Central memory CD8-positive, alpha-beta T cell (primary cell): Measurements from ENCODE around the gene BNC2.

ENCODE experiments used
- ATAC-seq: fragments of 150-1000 bp; cut with Tn5 transposase; replicated peaks from 2 replicates; pipeline ENCODE4 v1.10.0; 2022; ENCODE audit warnings: mild to moderate bottlenecking, moderate FRiP score, moderate number of reproducible peaks; ENCODE audit not compliant: poor library complexity, severe bottlenecking; ENCODE audit errors: extremely low read depth
- DNase-seq, 2 donors: peaks; one replicate each; pipeline ENCODE4 v3.0.0; 2021; ENCODE audit warnings: low spot score in 2 of 2
- H3K27ac Mint-ChIP-seq: one replicate; pipeline ENCODE4 v1.8.0; 2022; ENCODE audit warnings: low read depth, mild to moderate bottlenecking, moderate library complexity, mixed read lengths
- H3K27me3 Mint-ChIP-seq: one replicate; pipeline ENCODE4 v1.8.0; 2022; ENCODE audit warnings: mixed read lengths
- H3K36me3 Mint-ChIP-seq: one replicate; pipeline ENCODE4 v1.8.0; 2022; ENCODE audit warnings: mild to moderate bottlenecking, moderate library complexity, mixed read lengths; ENCODE audit not compliant: insufficient read depth
- H3K4me1 Mint-ChIP-seq: one replicate; pipeline ENCODE4 v1.8.0; 2022; ENCODE audit warnings: mixed read lengths
- H3K4me3 Mint-ChIP-seq: one replicate; pipeline ENCODE4 v1.8.0; 2022; ENCODE audit warnings: mild to moderate bottlenecking, moderate library complexity, mixed read lengths
- H3K9me3 Mint-ChIP-seq: one replicate; pipeline ENCODE4 v1.8.0; 2022; ENCODE audit warnings: mixed read lengths

Gene BNC2

GRCh38 chr9:16825331-16825725 lies 45.1 kb downstream of the BNC2 start:
- H3K4me1 Mint-ChIP-seq = no peaks in the 10 kb centered on the region
- no peaks in the 10 kb centered on the region for H3K27me3 Mint-ChIP-seq
- no peak for DNase-seq
- H3K9me3 Mint-ChIP-seq = no peaks in the 10 kb centered on the region
- no peak overlapping the region for H3K4me3 Mint-ChIP-seq
- H3K27ac Mint-ChIP-seq = no peak overlapping the region
- ATAC-seq = no peak
- H3K36me3 Mint-ChIP-seq = no peaks in the 10 kb centered on the region

DNA sequence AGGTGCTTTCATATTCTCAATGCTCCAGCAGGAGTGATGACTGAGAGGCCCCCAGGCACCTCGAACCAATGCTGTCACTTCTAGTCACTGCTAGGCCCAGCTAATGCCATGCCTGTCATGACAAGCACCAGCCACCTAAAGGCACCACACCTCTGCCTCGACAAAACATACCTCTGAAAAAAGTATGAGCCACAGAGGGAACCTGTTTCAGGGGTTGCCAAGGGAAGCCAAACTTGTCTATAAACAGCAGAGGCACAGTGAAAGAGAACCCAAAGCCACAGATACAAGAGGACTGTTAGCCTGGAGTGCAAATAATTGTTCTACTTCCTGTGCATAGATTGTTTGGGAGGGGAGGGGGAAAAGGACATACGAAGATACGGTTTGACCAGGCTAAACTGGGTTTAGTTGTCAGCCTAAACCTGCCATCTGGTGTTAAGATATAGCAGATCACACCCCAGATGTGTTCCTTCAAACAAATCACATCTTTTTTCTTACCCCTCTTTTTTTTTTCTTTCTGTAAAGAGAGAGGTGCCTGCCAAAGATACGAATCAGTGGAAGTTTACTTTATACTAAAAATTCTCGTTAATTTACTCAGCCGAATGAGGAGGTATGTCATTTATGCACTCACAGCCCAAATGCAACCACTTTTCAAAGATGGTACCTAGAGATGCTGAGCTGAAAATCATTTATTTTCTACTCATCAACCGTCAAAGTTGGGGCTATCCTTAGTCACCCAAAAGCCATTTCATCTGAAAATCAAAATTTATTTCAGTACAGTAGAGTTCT lies 45.7 kb downstream of the BNC2 start:
- ATAC-seq = no peak
- no peak overlapping the region for H3K4me3 Mint-ChIP-seq
- no peaks in the 10 kb centered on the region for H3K9me3 Mint-ChIP-seq
- no peak for DNase-seq
- H3K36me3 Mint-ChIP-seq = no peaks in the 10 kb centered on the region
- H3K4me1 Mint-ChIP-seq = no peaks in the 10 kb centered on the region
- H3K27ac Mint-ChIP-seq = no peak overlapping the region
- H3K27me3 Mint-ChIP-seq = no peaks in the 10 kb centered on the region

GRCh38 chr9:16823906-16824305 lies 46.6 kb downstream of the BNC2 start:
- H3K27ac Mint-ChIP-seq = no peak overlapping the region

GRCh38 chr9:16821344-16821743 lies 49.1 kb downstream of the BNC2 start:
- ATAC-seq (no peak), DNase-seq (no peak)
- no peak overlapping the region for H3K27ac Mint-ChIP-seq
- no peak overlapping the region for H3K4me3 Mint-ChIP-seq
- no peaks in the 10 kb centered on the region for H3K27me3 Mint-ChIP-seq
- H3K4me1 Mint-ChIP-seq = no peaks in the 10 kb centered on the region
- no peaks in the 10 kb centered on the region for H3K36me3 Mint-ChIP-seq
- peaks cover 9% of the 10 kb centered on the region for H3K9me3 Mint-ChIP-seq

More at GRCh38 chr9:16823906-16824305, 46.6 kb downstream of the BNC2 start:
- Mint-ChIP-seq H3K4me3 (no peak overlapping the region), H3K4me1 (no peaks in the 10 kb centered on the region), H3K27me3 (no peaks in the 10 kb centered on the region), H3K36me3 (no peaks in the 10 kb centered on the region), H3K9me3 (peaks cover 1% of the 10 kb centered on the region)
- ATAC-seq (no peak), DNase-seq (no peak)

- Mint-ChIP-seq H3K9me3 (peaks cover 9% of the 10 kb centered on the region), H3K27me3 (no peaks in the 10 kb centered on the region), H3K4me3 (no peak overlapping the region), H3K27ac (no peak overlapping the region), H3K4me1 (no peaks in the 10 kb centered on the region), H3K36me3 (no peaks in the 10 kb centered on the region)
- DNase-seq (no peak), ATAC-seq (no peak)
Observed at GRCh38 chr9:16817514-16817913, 53.0 kb downstream of the BNC2 start.

- Mint-ChIP-seq H3K4me3 (no peak overlapping the region), H3K27ac (no peak overlapping the region), H3K27me3 (no peaks in the 10 kb centered on the region), H3K9me3 (peaks cover 9% of the 10 kb centered on the region), H3K4me1 (no peaks in the 10 kb centered on the region), H3K36me3 (no peaks in the 10 kb centered on the region)
- no peak for DNase-seq
- ATAC-seq = no peak
Observed at GRCh38 chr9:16817002-16817401, 53.5 kb downstream of the BNC2 start.

DNA sequence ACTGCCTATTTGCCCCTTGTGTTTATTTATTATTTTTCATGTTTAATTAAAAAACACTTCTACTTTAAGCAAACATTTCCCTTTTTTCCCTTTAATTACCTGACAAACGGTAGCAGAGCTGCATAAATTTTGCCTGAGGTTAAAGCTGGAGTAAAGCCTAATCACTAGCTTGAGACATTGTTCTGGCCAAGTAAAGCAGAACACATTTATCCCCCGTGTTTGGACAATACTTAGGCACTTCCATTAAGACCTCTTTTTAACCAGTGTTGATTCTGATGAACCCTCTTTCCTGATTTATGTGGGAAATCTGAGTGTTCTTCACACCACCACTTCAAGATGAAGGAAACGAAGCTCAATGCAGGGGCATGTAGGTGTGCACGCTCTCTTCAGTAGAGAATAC lies 54.5 kb downstream of the BNC2 start:
- DNase-seq (no peak), ATAC-seq (no peak)
- Mint-ChIP-seq H3K27ac (no peak overlapping the region), H3K4me1 (no peaks in the 10 kb centered on the region), H3K36me3 (no peaks in the 10 kb centered on the region), H3K4me3 (no peak overlapping the region), H3K27me3 (no peaks in the 10 kb centered on the region), H3K9me3 (peaks cover 9% of the 10 kb centered on the region)

GRCh38 chr9:16815079-16815478 lies 55.4 kb downstream of the BNC2 start:
- ATAC-seq = no peak
- Mint-ChIP-seq H3K4me3 (no peak overlapping the region), H3K4me1 (no peaks in the 10 kb centered on the region), H3K27me3 (no peaks in the 10 kb centered on the region), H3K27ac (no peak overlapping the region), H3K9me3 (peaks cover 9% of the 10 kb centered on the region), H3K36me3 (no peaks in the 10 kb centered on the region)
- no peak for DNase-seq

DNA sequence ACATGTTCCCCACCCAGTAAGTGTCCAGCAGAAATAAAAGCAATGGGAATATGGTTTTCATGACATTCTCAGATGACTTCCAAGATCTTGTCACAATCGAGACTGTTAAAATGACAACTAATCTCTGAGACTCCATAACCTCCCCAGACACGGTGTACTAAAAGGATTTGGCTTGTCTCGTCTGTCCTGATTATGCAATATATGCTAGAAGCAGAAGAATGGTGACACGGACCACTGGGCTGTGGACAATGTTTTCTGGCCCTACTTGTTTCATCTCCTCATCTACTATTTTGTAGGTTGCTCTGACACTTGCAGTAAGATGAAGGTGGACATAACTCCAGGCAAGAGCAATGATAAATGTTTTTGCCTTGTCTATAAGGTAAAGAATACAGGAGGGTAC lies 56.6 kb downstream of the BNC2 start:
- H3K4me3 Mint-ChIP-seq = no peak overlapping the region

DNA sequence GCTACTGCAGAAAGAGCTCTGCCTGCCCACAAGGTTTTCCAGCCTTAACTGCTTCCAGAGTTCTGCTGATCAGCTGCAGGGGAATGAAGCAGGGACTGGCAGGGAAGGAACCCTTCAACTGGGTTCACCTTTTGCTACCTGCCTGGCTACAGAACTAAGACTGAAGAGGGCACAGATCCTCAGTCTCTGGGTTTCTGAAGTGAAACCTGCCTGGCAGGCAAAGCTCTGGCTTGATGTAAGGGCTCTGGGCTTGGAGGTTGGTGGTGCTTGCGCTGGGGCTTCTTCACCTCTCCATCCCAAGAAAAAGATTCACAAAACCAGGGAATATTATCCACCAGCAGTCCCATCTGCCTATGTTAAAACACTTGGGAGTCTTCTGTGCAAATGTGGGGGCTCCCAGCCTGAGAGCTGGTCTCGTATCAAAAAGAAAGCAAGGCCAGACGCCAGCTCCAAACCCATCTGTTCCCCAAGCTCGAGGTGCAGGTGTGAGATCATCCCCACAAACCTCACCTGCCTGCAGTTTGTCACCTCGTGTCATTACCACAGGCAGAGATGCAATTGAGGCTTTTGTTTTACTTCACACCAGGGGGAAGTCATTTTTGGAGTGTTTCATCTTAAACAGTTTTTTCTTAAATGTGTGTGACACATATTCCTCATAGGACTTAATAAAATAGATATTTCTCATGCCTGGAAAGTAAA lies 58.3 kb downstream of the BNC2 start:
- Mint-ChIP-seq H3K36me3 (no peaks in the 10 kb centered on the region), H3K9me3 (no peaks in the 10 kb centered on the region), H3K27ac (no peak overlapping the region), H3K4me3 (no peak overlapping the region), H3K27me3 (no peaks in the 10 kb centered on the region), H3K4me1 (no peaks in the 10 kb centered on the region)
- DNase-seq (no peak), ATAC-seq (no peak)

More for the DNA sequence above, 56.6 kb downstream of the BNC2 start:
- DNase-seq (no peak), ATAC-seq (no peak)
- Mint-ChIP-seq H3K36me3 (no peaks in the 10 kb centered on the region), H3K4me1 (no peaks in the 10 kb centered on the region), H3K9me3 (peaks cover 6% of the 10 kb centered on the region), H3K27ac (no peak overlapping the region), H3K27me3 (no peaks in the 10 kb centered on the region)

DNA sequence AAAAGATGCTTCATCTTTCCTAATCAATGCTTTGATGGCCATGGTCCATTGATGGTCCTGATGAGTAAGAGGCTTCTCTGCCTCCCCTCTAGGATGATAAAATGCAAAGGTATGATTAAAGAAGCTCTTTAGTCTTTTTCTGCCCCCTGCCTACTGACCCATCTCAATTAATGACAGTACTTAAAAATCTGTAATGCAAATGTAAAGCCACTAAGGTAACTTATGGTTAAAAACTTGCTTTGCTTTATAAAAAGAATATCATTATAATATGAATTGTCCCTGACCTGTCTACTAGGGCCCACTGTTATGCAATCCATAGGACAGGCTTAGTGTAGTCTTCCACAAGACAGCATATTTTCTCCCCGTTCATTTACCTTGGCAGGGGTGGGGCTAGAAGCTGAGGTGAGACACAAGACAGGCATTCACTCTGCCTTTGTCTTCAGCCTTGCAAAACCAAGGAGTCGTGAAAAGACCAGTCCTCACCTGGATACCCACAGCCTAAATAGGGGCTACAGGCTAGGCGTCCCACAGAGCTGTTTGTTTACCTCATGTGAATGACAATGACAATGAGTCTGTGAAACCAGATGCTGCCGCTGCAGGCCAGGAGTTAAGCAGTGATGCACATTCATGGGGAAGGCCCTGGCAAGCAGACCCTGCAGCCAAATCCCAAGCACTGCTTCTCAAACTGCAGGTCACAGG lies 60.4 kb downstream of the BNC2 start:
- Mint-ChIP-seq H3K9me3 (no peaks in the 10 kb centered on the region), H3K4me1 (no peaks in the 10 kb centered on the region), H3K4me3 (no peak overlapping the region), H3K27ac (no peak overlapping the region), H3K36me3 (no peaks in the 10 kb centered on the region), H3K27me3 (no peaks in the 10 kb centered on the region)
- ATAC-seq (no peak), DNase-seq (no peak)

DNA sequence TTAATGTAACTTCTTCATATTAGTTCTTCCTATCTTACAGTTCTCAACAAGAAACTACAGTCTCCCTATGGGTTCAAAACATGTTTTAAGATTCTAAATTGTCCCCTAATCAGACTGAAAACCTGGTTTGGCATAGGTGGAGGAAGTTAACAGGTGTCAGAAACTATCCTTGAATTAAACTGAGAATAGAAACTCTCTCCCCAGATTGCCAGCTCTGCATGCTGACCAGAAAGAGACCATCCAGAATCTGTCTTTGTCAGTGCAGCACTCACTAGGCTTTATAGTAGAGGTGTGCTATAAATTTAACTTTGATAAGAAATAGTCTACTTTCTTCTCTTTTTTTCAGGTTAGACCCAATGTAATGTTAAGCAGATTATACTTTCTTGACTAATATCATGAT lies 63.8 kb downstream of the BNC2 start:
- no peak for ATAC-seq
- Mint-ChIP-seq H3K4me3 (no peak overlapping the region), H3K4me1 (no peaks in the 10 kb centered on the region), H3K27ac (no peak overlapping the region), H3K36me3 (no peaks in the 10 kb centered on the region), H3K9me3 (no peaks in the 10 kb centered on the region), H3K27me3 (no peaks in the 10 kb centered on the region)
- DNase-seq = no peak

- Mint-ChIP-seq H3K4me1 (no peaks in the 10 kb centered on the region), H3K27me3 (no peaks in the 10 kb centered on the region), H3K36me3 (no peaks in the 10 kb centered on the region), H3K27ac (no peak overlapping the region), H3K4me3 (no peak overlapping the region), H3K9me3 (no peaks in the 10 kb centered on the region)
- DNase-seq (no peak), ATAC-seq (no peak)
Observed at GRCh38 chr9:16803648-16804047, 66.8 kb downstream of the BNC2 start.
